GM21515 (cell line): ENCODE measurements around the gene IGFBP4.

Source experiments
- ATAC-seq: cut with Tn5 transposase; IDR thresholded peaks from one replicate; pipeline ENCODE4 v1.9.1; 2021; ENCODE audit not compliant: unreplicated experiment

The IGFBP4 gene

GRCh38 chr17:40470932-40471828, 27.9 kb downstream of the IGFBP4 start:
- ATAC-seq, result no peak

GRCh38 chr17:40471846-40472732, 28.8 kb downstream of the IGFBP4 start:
- ATAC-seq, result no peak

DNA sequence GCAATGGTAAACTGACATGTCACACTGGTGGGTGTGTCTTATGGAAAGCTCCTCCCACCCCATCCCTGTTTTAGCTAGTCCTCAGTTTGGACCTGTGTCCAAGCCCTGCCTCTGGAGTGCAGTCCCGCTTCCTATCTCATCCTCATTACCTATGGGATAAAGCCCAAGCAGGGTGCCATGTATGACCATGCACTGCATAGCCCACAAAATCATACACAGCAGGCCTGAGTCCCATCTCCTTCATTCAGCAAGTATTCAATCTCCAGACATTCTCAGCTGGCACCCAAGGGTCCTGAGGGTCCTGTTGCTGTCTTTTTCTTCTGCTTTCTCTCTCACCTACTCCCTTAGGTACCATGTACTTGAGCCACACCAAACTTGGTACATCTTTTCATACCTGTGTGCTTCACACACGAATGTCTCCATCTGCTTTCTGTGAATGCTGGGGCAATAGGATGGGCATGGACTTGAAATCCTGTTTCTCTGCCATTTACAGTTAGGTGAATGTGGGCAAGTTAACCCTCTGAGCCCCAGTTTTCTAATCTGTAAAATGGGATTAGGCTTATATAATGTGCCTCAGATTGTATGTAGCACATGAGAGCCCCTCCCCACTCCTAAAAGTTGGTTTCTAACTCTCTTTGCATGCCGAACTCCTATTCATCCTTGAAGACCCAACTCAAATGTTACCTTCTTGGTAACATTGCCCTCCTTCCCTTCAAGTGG, 29.6 kb downstream of the IGFBP4 start:
- ATAC-seq, result no peak

DNA sequence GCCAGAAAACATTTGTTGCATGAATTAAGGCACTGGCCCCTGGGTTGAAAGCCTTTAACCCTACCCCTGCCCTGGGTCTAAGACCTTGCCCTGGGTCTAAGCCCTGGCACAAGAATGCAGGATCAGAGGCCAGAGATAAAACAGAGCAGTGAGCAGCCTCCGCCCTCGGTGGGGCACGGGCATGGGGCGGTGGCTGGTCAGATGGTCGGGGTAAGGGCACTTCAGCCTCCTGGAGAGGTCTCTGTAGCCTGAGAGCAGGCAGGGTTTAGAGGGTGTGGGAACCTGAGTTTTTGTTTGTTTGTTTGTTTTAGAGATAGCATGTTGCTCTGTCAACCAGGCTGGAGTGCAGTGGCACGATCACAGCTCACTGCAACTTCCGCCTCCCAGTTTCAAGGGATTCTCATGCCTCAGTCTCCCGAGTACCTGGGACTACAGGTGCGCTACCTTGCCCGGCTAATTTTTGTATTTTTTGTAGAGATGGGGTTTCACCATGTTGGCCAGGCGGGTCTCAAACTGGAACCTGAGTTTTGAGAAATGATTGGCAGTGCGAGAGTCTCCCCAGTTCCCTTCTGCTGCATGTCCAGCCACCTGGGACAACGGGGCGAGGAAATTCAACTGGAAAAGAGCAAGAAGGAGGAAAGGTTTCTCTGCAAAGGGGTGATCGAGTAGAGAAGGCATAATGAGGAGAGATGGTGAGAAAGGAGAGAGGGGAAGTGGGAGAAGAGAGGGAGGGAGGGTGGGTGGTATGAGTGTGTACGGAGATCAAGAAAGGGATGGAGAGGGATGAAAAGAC, 30.5 kb downstream of the IGFBP4 start:
- ATAC-seq, result no peak

- no peak for ATAC-seq
Measured at GRCh38 chr17:40474419-40475002, 31.3 kb downstream of the IGFBP4 start.

DNA sequence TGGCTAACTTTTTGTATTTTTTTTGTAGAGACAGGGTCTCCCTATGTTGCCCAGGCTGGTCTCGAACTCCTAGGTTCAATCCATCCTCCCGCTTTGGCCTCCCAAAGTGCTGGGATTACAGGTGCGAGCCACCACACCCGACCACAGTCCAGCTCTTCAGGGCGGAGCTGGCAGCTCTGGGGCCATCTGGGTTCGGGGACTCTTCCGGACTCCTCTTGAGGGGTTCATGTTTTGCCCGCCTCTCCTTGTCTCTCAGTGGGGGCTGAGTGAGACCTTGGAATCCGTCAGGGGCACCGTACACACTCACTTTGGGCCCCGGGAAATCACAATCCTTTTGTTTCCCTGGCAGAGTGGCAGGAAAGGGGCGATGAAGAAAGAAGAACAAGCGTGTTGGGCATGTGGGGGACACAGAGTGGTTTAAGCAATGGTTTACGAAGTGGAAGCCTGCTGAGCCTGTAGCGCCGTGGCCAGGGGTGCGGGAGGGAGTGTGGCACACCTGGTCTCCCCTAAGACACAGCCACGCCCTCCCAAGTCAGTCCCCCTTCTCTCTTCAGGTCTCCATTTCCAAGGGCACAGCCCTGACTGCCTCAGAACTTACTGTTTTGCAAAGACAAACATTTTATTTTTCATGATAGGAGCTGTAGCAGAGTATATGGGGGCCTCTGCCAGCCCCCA, 32.1 kb downstream of the IGFBP4 start:
- no peak for ATAC-seq

DNA sequence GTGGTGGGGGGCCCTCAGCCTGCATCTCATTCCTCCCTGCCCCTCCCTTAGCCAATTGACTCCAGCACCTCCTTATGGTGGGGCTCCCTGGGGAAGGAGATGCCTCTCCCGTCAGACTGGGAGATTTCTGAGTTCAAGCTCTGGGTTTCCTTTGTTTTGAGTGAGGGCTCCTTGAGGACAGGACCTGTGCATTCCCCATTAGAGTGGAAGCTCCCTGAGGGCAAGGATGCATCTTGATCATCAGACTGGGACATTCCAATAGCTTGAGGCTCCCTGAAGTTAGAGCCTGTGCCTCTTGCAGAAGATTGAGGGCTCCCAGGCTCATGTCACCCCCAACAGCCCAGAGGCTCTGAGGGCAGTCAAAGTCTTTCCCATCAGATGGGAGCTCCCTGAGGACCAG, 34.5 kb downstream of the IGFBP4 start:
- ATAC-seq, result no peak

DNA sequence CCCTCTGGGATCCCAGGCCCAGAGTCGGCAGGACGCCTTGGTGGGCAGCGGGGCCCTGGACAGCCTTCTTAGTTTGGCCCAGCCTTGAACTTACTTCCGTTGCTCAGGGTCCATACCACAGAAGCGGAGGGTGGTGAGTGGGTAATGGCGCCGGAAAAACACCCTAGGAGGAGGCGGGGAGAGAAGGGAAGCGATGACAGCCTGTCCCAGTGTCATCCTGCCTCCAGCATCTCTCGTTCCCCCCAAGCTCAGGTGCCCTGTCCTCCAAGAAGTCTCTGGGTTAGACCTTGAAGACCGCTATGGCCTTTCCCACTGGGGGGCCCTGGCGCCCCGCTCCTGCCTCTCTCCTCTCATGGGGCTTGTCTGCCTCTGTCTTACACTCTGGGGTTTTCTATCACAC, 35.2 kb downstream of the IGFBP4 start:
- no peak for ATAC-seq

- no peak for ATAC-seq
Measured at GRCh38 chr17:40479754-40480480, 36.7 kb downstream of the IGFBP4 start.

- ATAC-seq, result no peak
Measured at GRCh38 chr17:40480501-40481003, 37.3 kb downstream of the IGFBP4 start.

- no peak for ATAC-seq
Measured at GRCh38 chr17:40481106-40481505, 37.9 kb downstream of the IGFBP4 start.

DNA sequence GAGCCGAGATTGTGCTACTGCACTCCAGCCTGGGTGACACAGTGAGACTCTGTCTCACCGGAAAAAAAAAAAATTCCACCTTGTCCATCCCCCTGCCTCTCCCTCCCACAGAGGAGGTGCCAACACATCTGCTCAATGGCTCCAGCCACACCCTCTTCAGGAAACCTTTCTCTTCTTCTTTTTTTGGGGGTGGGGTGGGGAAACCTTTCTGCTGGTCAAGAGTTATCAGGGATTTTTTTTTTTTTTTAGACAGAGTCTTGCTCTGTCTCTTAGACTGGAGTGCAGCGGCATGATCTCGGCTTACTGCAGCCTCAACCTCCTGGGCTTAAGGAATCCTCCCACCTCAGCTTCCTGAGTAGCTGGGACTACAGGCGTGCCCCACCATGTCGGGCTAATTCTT, 39.5 kb downstream of the IGFBP4 start:
- no peak for ATAC-seq

- ATAC-seq, result no peak
Measured at GRCh38 chr17:40483679-40484078, 40.4 kb downstream of the IGFBP4 start.

- ATAC-seq, result no peak
Measured at GRCh38 chr17:40484285-40484972, 41.2 kb downstream of the IGFBP4 start.

- no peak for ATAC-seq
Measured at GRCh38 chr17:40484973-40485530, 41.8 kb downstream of the IGFBP4 start.

GRCh38 chr17:40485851-40486521, 42.7 kb downstream of the IGFBP4 start:
- no peak for ATAC-seq
